GM19463 (cell line): Measurements from ENCODE around the gene DGLUCY.
"Not testable (repeated sequence)": the region's sequence is repeated elsewhere in the genome, so short reads cannot be mapped to it uniquely, and the experiment has no call there.

ENCODE experiments used
- ATAC-seq: cut with Tn5 transposase; IDR thresholded peaks from one replicate; pipeline ENCODE4 v1.9.1; 2021; ENCODE audit warnings: mild to moderate bottlenecking, moderate library complexity; ENCODE audit not compliant: unreplicated experiment

Gene DGLUCY

DNA sequence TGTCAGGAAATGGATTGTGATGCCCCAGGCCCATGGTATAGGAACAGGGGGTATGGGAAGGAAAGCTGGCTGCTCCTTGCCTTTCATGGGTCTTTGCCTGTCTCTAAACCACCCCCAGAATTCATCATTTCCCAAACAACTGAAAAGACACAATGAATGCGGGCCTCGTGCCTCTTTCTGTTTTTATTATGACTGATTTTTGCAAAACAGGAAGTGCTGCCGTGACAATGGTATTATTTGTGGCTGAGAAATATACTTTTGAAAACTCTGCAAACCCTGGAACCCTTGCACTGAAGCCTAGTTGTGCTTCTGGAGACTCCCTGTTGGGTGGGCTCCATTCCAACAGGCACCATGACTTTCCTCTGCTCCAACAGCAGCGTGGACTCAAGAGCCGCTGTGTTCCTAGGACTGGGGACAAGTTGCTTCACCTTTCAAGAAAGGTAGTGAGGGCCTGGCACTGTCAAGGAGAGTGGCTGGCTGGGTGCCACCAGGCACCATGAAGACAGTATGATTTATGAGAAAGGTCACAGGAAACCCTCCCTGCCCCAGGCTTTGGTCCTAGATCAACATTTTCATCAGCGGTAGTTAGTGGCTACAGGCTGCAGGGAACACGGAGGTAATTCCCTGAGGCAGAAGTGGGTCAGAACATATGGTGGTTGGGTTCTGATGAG, 4.8 kb upstream of the DGLUCY start:
- no peak for ATAC-seq

DNA sequence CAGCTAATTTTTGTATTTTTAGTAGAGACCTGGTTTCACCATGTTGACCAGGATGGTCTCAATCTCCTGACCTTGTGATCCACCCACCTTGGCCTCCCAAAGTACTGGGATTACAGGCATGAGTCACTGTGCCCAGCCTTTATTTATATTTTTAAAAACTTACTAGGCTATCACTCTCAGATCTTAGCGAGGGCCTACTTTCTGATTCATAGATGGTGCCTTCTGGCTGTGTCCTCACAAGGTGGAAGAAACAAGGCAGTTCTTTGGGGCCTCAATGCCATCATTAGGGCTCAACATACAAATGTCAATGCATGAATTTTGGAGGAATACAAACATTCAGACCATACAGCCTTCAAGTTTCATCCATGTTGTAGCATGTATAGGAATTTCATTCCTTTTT, 2.4 kb upstream of the DGLUCY start:
- ATAC-seq, result no peak

DNA sequence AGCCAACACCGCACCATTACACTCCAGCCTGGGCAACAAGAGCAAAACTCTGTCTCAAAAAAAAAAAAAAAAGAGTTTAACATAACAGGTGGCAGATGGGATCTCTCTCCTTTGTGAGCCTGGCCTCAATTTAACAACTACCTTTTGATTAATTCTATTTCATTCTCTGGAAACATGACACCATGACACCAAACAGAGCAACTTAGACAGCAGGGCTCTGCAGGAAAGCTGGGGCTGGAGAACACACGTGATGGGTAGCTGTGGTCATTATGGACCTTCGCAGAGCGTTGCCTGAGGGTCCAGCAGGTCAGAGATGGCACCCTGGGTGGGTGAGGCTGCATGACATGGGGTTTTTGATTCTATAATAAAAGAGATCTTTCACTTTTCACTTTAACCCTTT, 1.7 kb upstream of the DGLUCY start:
- no peak for ATAC-seq

DNA sequence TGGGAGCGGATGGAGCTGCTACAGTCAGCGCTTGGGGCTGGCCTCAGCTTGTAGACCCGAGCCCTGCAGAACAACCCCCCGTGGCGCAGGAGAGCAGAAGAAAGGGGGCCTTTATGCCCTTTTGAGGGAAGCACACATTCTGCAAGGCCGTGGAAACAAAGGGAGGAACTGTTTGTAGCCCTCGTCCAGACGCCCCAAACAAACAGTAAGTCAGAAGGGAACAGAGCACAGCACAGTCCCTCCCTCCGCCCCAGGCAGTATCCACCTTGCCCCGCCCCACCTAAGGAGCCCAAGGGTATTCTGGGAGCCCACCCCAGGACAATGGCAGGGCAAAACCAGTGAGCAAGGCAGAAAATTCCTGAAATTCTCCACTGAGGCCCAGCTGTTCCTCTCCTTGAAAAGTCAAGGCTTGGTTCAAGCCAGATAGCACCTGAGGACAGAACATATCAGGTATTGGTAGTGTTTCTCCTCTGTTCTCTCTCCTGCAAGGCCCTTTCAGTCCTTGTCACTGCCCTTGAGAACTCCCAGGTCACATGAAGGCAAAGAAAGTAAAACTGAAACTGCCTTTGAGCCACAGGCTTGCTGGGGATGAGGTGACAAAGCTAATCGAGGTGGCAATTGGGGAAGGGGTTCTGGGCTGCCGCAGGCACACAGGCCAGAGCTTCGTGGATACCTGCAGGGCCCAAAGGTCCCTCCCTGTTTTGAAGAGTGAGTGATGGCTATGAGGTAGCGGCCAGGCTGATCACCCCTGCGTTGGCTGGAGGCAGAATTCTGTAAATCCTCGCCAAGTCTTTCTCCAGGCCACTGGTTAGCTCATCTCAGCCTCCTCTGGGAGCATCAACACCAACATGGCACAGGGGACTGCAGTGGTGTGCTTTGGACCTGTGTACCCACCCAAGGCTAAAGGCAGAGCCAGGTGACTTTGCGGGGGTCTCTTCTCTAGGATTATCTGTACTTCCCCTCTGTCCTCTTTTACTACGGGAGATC, 499 bp downstream of the DGLUCY start:
- ATAC-seq, result peak; percentile 73

DNA sequence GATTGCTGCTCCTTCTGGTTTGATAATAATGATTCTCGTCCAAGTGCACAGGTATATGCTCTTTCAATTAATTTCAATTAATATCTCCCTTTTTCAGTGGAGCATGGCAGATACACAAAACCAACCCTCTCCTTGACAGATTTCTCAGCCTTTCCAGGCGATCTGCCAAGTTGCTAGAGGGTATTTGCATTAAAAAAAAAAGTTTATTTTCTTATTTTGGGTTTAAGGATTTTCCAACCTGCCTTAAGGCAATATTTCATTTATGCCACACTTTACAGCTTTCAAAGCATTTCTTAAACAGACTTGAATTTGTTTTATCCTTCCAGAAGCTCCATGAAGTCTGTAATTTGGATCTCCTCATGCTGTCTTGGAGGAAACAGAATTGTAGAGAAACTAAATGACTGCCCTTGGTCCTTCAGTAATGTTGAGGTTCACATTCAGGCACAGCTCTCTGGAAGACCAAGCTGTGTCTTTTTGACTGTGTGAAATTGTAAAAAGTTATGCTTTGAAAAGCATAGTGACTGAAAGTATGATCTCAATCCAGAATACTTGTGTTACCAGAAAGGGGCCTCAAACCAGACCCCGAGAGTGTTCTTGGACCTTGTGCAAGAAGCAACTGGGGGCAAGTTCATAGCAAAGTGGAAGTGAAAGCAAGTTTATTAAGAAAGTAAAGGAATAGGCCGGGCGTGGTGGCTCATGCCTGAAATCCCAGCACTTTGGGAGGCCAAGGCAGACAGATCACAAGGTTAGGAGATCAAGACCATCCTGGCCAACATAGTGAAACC, 2.3 kb downstream of the DGLUCY start:
- ATAC-seq, result no peak

DNA sequence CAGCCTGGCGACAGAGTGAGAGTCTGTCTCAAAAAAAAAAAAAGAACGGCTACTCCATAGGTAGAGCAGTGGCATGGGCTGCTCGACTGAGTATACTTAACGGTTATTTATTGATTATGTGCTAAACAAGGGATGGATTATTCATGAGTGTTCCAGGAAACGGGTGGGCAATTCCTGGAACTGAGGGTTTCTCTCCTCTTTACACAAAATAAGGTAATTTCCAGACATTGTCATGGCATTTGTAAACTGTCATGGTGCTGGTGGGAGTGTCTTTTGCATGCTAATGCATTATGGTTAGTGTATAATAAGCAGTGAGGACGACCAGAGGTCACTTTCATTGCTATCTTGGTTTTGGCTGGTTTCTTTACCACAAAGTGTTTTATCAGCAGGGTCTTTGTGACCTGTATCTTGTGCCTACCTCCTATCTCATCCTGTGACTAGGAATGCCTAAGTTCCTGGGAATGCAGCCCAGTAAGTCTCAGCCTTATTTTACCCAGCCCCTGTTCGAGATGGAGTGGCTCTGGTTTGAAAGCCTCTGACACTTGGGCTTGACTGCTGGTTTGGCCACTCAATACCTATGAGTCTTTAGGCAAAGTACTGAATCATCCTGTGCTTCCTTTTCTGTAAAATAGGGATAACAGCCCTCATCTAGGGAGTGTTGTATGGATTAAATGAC, 3.2 kb downstream of the DGLUCY start:
- no peak for ATAC-seq

DNA sequence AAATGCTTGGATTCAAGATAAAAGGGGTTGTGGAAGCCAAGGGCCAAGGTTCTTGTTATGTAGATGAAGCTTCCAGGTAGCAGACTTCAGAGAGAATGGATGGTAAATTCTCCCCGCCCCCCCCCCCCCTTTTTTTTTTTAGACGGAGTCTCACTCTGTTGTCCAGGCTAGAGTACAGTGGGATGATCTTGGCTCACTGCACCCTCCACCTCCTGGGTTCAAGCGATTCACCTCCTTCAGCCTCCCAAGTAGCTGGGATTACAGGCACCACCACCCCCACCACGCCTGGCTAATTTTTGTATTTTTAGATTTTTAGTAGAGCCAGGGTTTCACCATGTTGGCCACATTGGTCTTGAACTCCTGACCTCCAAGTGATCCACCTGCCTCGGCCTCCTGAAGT, 4.1 kb downstream of the DGLUCY start:
- no peak for ATAC-seq

DNA sequence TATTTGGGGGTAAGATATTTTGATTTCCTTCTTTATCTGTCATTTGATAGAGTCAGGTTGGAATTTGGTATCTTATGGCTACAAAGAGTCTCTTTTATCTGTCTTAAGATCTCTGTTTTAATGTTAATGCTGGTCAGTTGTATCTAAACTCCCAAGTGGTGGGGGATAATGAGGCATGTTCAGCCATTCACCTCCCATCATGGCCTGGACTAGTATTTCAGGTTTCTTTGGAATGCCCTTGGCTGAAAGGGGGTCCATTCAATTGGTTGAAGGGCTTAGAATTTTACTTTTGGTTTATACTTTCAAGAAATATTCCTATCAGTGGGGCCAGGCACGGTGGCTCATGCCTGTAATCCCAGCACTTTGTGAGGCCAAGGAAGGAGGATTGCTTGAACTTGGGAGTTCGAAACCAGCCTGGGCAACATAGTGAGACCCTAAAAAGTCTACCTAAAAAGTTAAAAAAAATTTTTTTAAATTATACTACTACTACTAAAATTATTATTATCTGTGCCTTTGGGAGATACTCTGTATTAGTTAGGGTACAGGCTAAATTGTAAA, 4.7 kb downstream of the DGLUCY start:
- no peak for ATAC-seq

DNA sequence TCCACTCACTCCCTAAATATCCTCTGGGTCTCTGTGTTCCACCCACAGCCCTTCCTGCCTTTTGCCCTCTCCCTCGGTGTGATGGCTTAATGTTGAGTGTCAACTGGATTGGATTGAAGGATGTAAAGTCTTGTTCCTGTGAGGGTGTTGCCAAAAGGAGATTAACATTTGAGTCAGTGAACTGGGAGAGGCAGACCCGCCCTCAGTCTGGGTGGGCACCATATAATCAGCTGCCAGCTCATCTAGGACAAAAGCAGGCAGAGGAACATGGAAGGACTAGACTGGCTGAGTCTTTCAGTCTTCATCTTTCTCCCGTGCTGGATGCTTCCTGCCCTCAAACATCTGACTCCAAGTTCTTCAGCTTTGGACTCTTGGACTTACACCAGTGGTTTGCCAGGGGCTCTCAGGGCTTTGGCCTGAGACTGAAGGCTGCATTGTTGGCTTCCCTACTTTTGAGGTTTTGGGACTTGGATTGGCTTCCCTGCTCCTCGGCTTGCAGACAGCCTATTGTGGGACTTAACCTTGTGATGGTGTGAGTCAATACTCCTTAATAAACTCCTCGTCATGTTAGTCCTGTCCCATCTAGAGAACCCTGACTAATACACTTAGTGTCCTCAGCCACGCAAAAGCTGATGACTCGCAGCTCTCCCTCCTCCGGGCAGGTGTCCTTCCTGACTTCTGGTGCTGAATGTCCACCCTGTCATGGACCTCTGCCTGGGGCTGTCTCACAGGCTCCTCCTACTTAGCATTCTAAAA, 5.9 kb downstream of the DGLUCY start:
- ATAC-seq, result no peak

DNA sequence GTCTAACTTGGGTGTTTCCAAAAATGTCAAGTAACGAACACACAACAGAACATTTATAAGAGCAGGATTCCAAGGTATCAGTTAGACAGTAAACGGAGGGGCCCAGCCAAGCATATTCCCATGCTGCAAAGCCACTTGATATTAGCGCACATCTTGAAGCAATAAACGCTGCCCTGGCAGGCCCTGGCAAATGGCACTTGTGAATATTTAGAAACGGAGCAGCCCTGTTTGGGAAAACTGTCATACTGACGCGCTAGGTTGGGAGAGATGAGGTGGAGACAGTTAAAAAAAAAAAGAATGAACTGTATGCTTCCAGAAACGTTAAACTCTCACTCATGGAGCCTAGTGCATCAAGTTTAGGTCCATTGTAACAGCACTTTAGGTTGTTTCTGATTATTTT, 9.3 kb downstream of the DGLUCY start:
- no peak for ATAC-seq

DNA sequence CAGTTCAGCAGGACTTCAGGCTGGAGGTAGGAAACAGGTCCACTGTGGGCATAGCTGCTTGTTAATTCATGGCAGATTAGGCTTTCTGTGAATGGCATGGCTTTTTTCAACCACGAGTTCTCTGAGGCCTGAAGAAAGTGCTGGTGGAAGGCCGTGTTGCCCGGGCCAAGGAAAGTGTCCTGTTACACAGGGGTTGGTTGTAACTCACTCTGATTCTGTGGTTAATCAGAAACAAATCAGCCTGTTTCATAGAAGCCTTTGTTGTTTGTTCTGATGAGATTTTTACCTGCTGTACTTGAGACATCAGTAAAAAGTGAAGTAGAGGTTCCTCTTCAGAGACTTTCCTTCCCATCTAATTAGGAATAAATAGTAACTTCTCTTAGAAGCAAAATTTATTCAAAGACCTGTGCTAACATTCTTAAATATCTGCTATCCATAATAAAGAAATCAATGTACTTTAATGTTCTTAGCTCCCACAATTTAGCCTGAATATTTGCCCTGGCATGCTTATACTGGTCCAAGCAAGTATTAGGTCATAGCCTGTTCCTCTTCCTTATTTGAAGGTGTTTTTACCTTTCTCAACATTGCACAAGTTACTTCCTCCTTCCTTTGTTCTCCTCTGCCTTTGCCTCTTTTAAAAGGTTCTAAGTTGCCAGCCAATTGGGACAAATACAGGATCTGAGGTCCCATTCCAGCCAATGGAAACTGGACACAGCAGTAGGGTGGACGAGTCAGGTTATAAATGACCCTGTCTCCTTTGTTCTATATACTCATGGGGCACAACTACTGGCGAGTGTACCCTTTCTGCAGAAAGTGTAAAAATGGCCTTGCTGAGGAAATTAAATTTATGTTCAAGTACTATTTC, 10.8 kb downstream of the DGLUCY start:
- not testable (repeated sequence) for ATAC-seq

DNA sequence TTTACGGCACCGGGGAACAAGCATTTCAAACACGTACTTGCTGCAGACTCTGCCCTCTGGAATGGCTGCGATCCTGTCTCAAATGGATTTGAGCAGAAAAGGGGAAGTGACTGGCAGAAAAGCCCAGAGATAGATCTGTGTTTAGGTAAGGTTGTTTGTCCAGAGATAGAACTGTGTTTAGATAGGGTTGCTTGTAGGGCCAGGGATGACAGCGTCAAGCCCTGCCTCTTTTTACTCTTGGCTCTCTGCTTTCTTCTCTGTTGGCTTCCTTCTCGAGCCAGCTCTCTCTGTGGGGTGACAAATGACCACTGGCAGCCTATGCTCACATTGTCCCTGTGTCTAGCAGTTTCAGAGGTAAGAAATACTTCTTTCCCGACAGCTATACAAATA, 11.4 kb downstream of the DGLUCY start:
- ATAC-seq, result no peak

DNA sequence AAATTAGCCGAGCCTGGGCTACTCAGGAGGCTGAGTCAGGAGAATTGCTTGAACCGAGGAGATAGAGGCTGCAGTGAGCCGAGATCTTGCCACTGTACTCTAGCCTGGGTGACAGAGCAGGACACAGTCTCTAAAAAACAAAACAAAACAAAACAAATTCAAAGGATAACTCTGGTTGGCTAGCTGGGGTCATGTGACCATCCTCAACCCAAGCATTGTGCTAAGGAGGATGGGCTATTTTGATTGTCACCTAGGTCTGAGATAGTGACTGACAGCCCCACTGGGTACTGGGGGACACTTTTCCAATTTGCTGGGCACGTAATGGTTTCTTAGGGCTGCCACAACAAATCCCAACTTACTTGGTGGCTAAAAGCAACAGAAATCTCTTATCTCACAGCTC, 11.9 kb downstream of the DGLUCY start:
- ATAC-seq, result no peak

DNA sequence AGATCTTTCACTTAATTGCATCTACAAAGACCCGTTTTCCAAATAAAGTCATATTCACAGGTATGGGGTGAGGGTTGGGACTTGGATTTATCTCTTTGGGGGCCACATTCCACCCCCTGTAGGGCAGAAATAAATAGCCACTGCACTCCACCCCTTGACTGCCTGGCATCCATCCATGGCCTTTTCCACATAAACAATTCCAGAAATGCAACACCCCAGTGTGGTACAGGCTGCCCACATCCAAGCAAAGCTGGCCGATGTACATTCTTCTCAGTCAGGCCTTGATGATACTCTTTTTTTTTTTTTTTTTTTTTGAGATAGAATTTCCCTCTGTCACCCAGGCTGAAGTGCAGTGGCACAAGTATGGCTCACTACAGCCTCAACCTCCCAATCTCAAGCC, 12.9 kb downstream of the DGLUCY start:
- no peak for ATAC-seq

DNA sequence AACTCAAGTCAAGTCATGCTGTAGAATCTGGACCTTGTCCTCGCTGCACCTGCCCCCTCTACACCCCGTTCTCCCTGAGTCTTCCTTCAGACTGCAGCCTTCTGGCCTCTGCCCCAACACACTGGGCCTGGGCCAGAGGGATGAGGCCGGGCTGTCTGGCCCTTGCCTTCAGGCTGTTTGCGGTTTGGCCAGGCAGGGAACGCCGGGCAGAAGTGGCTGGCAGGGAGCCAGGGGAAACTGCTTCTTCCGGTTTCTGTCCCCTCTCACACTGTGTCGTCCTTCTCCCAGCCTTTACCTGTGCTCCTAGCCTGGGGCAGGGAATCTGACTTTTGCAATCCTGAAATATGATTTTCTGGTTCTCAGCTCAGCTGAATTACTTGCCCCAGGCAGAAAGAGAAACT, 13.5 kb downstream of the DGLUCY start:
- no peak for ATAC-seq

DNA sequence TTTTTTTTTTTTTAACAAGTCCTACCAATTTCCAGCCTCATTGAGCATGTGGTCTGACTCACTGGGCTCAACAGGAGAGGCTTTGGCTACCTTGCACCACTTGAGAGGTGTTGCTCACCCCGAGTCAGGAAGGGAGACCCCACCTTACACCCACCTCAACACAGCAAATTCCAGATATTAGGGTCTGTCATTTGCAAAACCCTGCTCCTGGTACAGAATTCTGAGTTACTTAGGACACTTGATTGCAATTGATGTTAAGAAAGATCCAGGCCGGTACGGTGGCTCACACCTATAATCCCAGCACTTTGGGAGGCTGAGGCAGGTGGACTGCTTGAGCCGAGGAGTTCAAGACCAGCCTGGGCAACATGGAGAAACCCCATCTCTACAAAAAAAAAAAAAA, 14.1 kb downstream of the DGLUCY start:
- no peak for ATAC-seq

DNA sequence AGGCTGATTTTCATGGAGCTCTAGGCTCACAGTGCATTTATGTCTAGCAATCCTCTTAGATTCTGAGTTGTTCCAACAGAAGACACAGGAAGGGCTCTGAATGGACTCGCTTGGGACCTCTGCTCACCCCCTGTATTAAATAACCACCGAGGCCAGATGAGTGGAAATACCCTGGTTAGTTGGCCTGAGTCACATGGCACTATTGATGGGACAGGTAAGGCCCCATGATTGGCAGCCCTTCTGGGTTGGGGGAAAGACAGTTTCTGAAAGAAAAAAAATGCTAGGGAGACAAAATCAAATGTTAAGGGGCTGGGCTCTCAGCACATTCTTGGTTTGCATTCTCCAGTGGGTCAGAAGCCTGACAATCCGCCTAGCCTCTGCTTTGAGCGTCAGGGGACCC, 14.8 kb downstream of the DGLUCY start:
- ATAC-seq, result no peak

DNA sequence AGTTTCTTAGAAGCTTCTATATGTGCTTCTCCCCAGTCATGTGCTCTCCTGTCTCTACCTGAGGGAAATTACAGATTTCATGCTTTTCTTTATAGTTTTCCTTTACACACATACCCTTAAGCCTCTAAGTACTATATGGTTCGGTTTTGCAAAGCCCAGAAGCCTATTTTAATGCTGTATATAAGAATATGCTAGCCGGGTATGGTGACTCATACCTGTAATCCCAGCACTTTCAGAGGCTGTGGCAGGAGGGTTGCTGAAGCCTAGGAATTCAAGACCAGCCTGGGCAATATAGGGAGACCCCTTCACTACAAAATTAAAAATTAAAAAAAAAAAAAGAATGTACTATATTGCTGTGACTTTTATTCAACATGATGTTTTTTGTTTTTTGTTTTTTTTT, 15.4 kb downstream of the DGLUCY start:
- ATAC-seq, result no peak

DNA sequence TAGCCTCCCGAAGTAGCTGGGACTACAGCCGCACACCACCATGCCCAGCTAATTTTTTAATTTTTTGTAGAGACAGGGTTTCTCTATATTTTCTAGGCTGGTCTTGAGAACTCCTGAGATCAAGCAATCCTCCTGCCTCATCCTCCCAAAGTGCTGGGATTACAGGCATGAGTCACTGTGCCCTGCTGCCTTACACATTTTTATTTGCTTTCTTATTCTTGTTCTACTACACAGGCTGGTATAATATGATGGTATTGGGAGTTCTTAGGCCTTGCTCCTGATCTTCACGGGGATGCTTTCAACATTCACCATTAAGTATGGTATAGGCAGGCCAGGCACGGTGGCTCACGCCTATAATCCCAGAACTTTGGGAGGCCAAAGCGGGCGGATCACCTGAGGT, 21.2 kb downstream of the DGLUCY start:
- ATAC-seq, result no peak
